Spleen (tissue), 7 donors: ENCODE results near the gene CBFA2T2.

Source experiments
- CTCF ChIP-seq, 11 experiments: fragments of 200-600 bp in 7 of 11; fragments of 450-650 bp in 4 of 11; sonication (generic) in 4 of 11; IDR thresholded peaks in 8 of 11; conservative IDR thresholded peaks in 3 of 11; 1 replicate in 7 of 11; 2 replicates in 4 of 11; pipeline versions ENCODE4 v1.4.0 to v1.8.0; 2016 to 2021; ENCODE audit warnings: antibody characterized with exemption in 11 of 11, inconsistent platforms in 4 of 11, mild to moderate bottlenecking in 1 of 11
- POLR2A ChIP-seq, 3 donors: fragments of 450-650 bp; IDR thresholded peaks; one replicate each; pipeline ENCODE4 v1.5.1; 2017; ENCODE audit warnings: antibody characterized with exemption in 3 of 3, mild to moderate bottlenecking in 1 of 3
- POLR2AphosphoS5 ChIP-seq, 3 donors: sonication (generic); formaldehyde crosslinking; IDR thresholded peaks; one replicate each; pipeline ENCODE4 v1.5.1; 2017; ENCODE audit warnings: antibody characterized with exemption in 3 of 3
- donor health status: DM: no; HTN: no; CAD: no; lungs with moderate emphysema.
- donor health status: DM: no; HTN: no; CAD: no.
- donor health status: DM: no; HTN: no; CAD: no.

- TF ChIP-seq CTCF (IDR thresholded peaks at IDR 0.05 in 8 of 11, conservative IDR thresholded peaks at IDR 0.05 in 3 of 11): no peak
- TF ChIP-seq POLR2A (IDR thresholded peaks at IDR 0.05): no peak
- TF ChIP-seq POLR2AphosphoS5 (IDR thresholded peaks at IDR 0.05): no peak
Observed at GRCh38 chr20:33531047-33531877, 41.4 kb downstream of the CBFA2T2 start.
